Measurements from ENCODE around the gene RAPGEF4. TPM values are rescaled to one million over a fixed set of nuclear protein-coding genes. Genes with fewer than 3 reads are reported as not detected.
A peak's percentile ranks its signal among the peaks of the same experiment; 100 is the strongest.

RAPGEF4 gene
- total and polyA plus RNA-seq, 2 of the 4 experiments (the other 2 are of a cell fraction) = 1.7 to 3.2 TPM

- dilution Hi-C loops (cut with HindIII; ENCODE audit: low sequenced_read_pairs, unreplicated experiment) = no loop called here
- Histone ChIP-seq H3K79me1 (ENCODE audit: low read depth in 1 of 2, low read length in 2 of 2) (peaks cover 3 to 12% of the 10 kb centered on the region in 2 experiments; a peak in 2 of 4 replicates), H2AFZ (replicated peaks; ENCODE audit: low read length, poor library complexity) (no peak overlapping the region), H3K4me1 (ENCODE audit: control insufficient read depth, insufficient read depth, low read length) (peaks cover 10% of the 10 kb centered on the region), H3K9me3 (ENCODE audit: control insufficient read depth, insufficient read depth, low read length) (no peaks in the 10 kb centered on the region), H4K91ac (ENCODE audit: insufficient read depth, low read depth, low read length) (no peak overlapping the region), H3K56ac (ENCODE audit: extremely low read depth, insufficient read depth, low read length) (no peak overlapping the region), H3K4me3 (ENCODE audit: insufficient read depth, low read depth, low read length) (no peak overlapping the region), H4K20me1 (ENCODE audit: insufficient read depth, low read length) (no peaks in the 10 kb centered on the region), H2AK5ac (ENCODE audit: low read depth, low read length) (no peak overlapping the region; the same call in 1 of the 2 replicates), H2BK20ac (ENCODE audit: low read depth, low read length) (no peak overlapping the region; the same call in 1 of the 2 replicates), H2BK120ac (ENCODE audit: low read depth, low read length) (peak overlapping the region; percentile 78; the same call in 1 of the 2 replicates), H3K27me3 (ENCODE audit: control insufficient read depth, insufficient read depth, low read length) (no peaks in the 10 kb centered on the region), H3K27ac (ENCODE audit: insufficient read depth, low read length) (no peak overlapping the region), H4K5ac (ENCODE audit: low read depth, low read length) (peak overlapping the region; percentile 62; the same call in 1 of the 2 replicates), H3K4ac (ENCODE audit: low read depth, low read length) (peak overlapping the region; percentile 59; the same call in 1 of the 2 replicates), H3K4me2 (ENCODE audit: low read depth, low read length) (no peak overlapping the region), H3K9ac (ENCODE audit: low read depth, low read length) (no peak overlapping the region), H3K9me1 (ENCODE audit: insufficient read depth, low read length) (0 out of 2 replicates have a peak, but pooled peaks cover 4% of the 10 kb centered on the region), H2BK5ac (ENCODE audit: low read depth, low read length, poor library complexity, severe bottlenecking) (peak overlapping the region; percentile 51), H2AK9ac (replicated peaks; ENCODE audit: low read depth, low read length, poor library complexity) (no peak overlapping the region), H4K8ac (ENCODE audit: low read depth in 2 of 2, low read length in 2 of 2) (peak overlapping the region; percentile 61 to 69; a peak in 2 of 4 replicates), H3K36me3 (ENCODE audit: control insufficient read depth, insufficient read depth, low read length) (no peaks in the 10 kb centered on the region), H3K23ac (ENCODE audit: low read depth, low read length) (no peak overlapping the region), H3K18ac (ENCODE audit: low read depth, low read length) (no peak overlapping the region), H2BK15ac (ENCODE audit: low read depth, low read length) (peak overlapping the region; percentile 84; the same call in 2 of the 3 replicates), H3K14ac (replicated peaks; ENCODE audit: low read depth, low read length) (peak overlapping the region; percentile 75; the same call in 1 of the 2 replicates)
- intact Hi-C loops (cut with micrococcal nuclease) = no loop called here
- DNase-seq = no peak
- ChIA-PET CTCF (no interaction called here), POLR2A (ENCODE audit: unreplicated experiment) (no interaction called here)
- BruUV-seq (replicated peaks) = no TSS peak
- in situ Hi-C loops (cut with MboI; ENCODE audit: low sequenced_read_pairs) = no loop called here
- no CpG with 5 or more reads among the region's 1 CpG for WGBS, 2 experiments (ENCODE audit: extremely low coverage in 2 of 2, insufficient read length in 1 of 2)
- TF ChIP-seq CTCF (conservative IDR thresholded peaks at IDR 0.05; ENCODE audit: low read depth, low read length) (no peak), BHLHE40 (IDR thresholded peaks at IDR 0.05; ENCODE audit: low read depth, low read length) (no peak)
- no peak for ATAC-seq (ENCODE audit: low read depth)
These were observed 33.2 kb upstream of the RAPGEF4 start for GRCh38 chr2:172702451-172702850.

All from IMR-90 (cell line).